Measurements from ENCODE around the gene PAPOLB. TPM values are rescaled to one million over a fixed set of nuclear protein-coding genes. Genes with fewer than 3 reads are reported as not detected.

Gene PAPOLB
- total RNA-seq, 1 donor from 2014 or later = 0.38 TPM

DNA sequence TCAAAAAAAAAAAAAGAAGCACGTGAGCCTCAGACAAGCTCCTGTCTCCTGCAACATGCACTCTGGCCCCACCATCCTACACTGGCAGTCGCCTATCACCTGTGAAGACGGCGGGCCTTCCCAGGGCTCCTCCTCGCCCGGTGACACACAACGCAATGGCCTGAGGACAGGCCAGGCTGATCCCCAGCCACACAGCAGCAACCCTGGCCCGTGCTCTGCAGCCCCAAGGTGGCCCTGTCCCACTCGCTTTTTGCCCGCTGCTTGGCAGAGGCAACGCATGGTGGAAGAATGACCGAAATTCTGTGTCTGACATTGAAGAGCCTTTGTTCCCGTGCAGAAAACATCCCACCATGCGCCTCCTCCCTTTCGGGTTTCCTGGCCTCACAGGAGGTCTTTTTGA is 13.6 kb upstream of the PAPOLB start:
- H3K27ac ChIP-seq = no peak overlapping the region
- no peaks in the 10 kb centered on the region for H3K27me3 ChIP-seq
- peaks cover 3% of the 10 kb centered on the region for H3K4me1 ChIP-seq
- no peak overlapping the region for H3K4me3 ChIP-seq
- H3K36me3 ChIP-seq = no peaks in the 10 kb centered on the region
- no peak for DNase-seq
- no peak for ATAC-seq
- TF ChIP-seq, protein P1, sequence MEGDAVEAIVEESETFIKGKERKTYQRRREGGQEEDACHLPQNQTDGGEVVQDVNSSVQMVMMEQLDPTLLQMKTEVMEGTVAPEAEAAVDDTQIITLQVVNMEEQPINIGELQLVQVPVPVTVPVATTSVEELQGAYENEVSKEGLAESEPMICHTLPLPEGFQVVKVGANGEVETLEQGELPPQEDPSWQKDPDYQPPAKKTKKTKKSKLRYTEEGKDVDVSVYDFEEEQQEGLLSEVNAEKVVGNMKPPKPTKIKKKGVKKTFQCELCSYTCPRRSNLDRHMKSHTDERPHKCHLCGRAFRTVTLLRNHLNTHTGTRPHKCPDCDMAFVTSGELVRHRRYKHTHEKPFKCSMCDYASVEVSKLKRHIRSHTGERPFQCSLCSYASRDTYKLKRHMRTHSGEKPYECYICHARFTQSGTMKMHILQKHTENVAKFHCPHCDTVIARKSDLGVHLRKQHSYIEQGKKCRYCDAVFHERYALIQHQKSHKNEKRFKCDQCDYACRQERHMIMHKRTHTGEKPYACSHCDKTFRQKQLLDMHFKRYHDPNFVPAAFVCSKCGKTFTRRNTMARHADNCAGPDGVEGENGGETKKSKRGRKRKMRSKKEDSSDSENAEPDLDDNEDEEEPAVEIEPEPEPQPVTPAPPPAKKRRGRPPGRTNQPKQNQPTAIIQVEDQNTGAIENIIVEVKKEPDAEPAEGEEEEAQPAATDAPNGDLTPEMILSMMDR (IDR thresholded peaks at IDR 0.05) = no peak
- intact Hi-C loops (cut with DNase I) = no loop called here
- H3K9me3 ChIP-seq = no peaks in the 10 kb centered on the region

- DNase-seq (no peak), ATAC-seq (no peak)
- no peaks in the 10 kb centered on the region for H3K9me3 ChIP-seq
- H3K4me1 ChIP-seq = peaks cover 3% of the 10 kb centered on the region
- H3K36me3 ChIP-seq = no peaks in the 10 kb centered on the region
- H3K4me3 ChIP-seq = no peak overlapping the region
- no peak overlapping the region for H3K27ac ChIP-seq
- H3K27me3 ChIP-seq = no peaks in the 10 kb centered on the region
- TF ChIP-seq, protein P1 (IDR thresholded peaks at IDR 0.05) = no peak
- intact Hi-C loops (cut with DNase I) = no loop called here
These were observed 11.5 kb upstream of the PAPOLB start for GRCh38 chr7:4873071-4873944.

DNA sequence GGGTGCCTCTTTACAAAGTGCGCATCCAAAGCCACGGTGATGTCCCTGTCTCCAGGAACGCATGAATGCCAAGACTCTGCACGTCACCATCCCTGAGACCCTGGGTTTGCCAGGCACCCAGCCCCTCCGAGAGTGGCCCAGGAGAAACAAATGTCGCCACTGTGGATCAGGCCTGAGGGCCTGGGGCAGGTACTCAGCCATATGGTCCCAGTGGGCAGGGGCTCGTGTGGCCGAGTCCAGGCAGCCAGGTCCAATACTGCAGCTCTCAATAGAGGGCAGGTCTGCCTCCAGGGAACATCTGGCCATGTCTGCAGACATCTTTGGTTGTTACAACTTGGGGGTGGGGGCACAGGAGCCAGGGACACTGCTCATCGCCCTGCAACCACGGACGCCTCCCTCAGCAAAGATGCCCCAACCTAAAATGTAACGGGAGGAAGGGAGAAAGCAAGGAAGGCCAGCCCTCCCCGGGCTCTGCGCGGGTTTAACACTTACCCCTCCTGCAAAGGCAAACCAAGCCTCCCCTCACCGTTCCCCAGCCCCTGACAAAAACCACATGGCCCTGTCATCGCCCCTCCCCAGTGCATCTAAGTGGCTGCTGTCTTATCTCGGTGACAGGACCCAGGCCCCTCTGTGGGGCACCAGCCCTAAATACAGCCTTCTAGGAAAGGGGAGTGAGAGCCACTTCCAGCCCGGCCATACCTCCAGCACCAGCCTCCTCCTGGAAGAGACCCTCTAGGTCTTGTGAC is 10.3 kb upstream of the PAPOLB start:
- no peaks in the 10 kb centered on the region for H3K27me3 ChIP-seq
- no peak overlapping the region for H3K27ac ChIP-seq
- H3K4me1 ChIP-seq = peaks cover 3% of the 10 kb centered on the region
- intact Hi-C loops (cut with DNase I) = no loop called here
- ATAC-seq = no peak
- H3K4me3 ChIP-seq = no peak overlapping the region
- TF ChIP-seq, protein P1 (IDR thresholded peaks at IDR 0.05) = no peak
- DNase-seq = no peak
- H3K9me3 ChIP-seq = no peaks in the 10 kb centered on the region
- no peaks in the 10 kb centered on the region for H3K36me3 ChIP-seq

DNA sequence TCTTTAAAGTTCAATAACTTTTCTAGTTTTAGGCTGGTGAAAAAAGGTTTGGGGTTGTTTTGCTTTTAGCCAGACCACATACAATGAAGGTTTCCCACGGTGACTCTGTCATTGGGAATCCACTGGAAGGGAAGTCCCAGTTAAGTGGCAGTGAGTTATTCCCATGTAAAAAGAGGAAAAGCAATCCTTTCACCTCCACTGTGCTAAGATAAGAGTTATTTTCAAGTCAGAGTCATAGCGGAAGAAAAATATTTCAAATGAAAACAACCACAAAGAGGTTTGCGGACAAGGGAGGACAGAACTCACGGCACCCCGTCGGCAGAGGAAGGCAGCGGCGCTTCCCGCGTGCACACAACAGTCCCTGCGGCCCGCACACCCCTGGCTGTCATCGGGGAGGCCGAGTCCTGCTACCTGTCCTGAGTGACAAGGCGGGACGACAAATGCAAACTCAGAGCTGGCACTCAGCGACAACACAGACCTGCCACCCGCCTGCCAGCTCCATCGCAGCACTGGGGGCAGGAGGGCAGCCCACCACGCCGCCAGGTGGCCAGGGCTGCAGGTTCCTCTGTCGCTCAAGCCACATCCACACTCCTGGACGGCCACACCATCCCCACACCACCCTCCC is 9.3 kb upstream of the PAPOLB start:
- no peak for DNase-seq
- H3K27me3 ChIP-seq = no peaks in the 10 kb centered on the region
- ATAC-seq = no peak

GRCh38 chr7:4868493-4868892 is 6.7 kb upstream of the PAPOLB start:
- ATAC-seq (no peak), DNase-seq (no peak)
- H3K27ac ChIP-seq = no peak overlapping the region
- H3K27me3 ChIP-seq = peaks cover 2% of the 10 kb centered on the region
- H3K9me3 ChIP-seq = no peaks in the 10 kb centered on the region
- intact Hi-C loops (cut with DNase I) = no loop called here
- no peak overlapping the region for H3K4me3 ChIP-seq
- no peaks in the 10 kb centered on the region for H3K4me1 ChIP-seq
- no peaks in the 10 kb centered on the region for H3K36me3 ChIP-seq
- TF ChIP-seq, protein P1 (IDR thresholded peaks at IDR 0.05) = no peak

More for the DNA sequence above, 9.3 kb upstream of the PAPOLB start:
- Histone ChIP-seq H3K27ac (no peak overlapping the region), H3K9me3 (no peaks in the 10 kb centered on the region), H3K4me1 (peaks cover 3% of the 10 kb centered on the region), H3K36me3 (no peaks in the 10 kb centered on the region), H3K4me3 (no peak overlapping the region)
- intact Hi-C loops (cut with DNase I) = no loop called here
- TF ChIP-seq, protein P1 (IDR thresholded peaks at IDR 0.05) = no peak
